GM21825 (cell line): ENCODE results near the gene PREB.
A peak's percentile ranks its signal among the peaks of the same experiment; 100 is the strongest.

ENCODE experiments used
- ATAC-seq: cut with Tn5 transposase; IDR thresholded peaks from one replicate; pipeline ENCODE4 v1.9.1; 2021; ENCODE audit warnings: mild to moderate bottlenecking, moderate library complexity; ENCODE audit not compliant: unreplicated experiment

PREB gene

GRCh38 chr2:27096748-27097297, 37.6 kb downstream of the PREB start:
- no peak for ATAC-seq

- ATAC-seq: no peak
Measured at GRCh38 chr2:27095745-27096651, 38.4 kb downstream of the PREB start.

GRCh38 chr2:27095427-27095744, 39.0 kb downstream of the PREB start:
- no peak for ATAC-seq

GRCh38 chr2:27094353-27094984, 40.0 kb downstream of the PREB start:
- no peak for ATAC-seq

- no peak for ATAC-seq
Measured at GRCh38 chr2:27093430-27094352, 40.7 kb downstream of the PREB start.

- no peak for ATAC-seq
Measured at GRCh38 chr2:27092696-27093429, 41.6 kb downstream of the PREB start.

GRCh38 chr2:27091746-27092695, 42.4 kb downstream of the PREB start:
- no peak for ATAC-seq

GRCh38 chr2:27089111-27089954, 45.1 kb downstream of the PREB start:
- no peak for ATAC-seq

GRCh38 chr2:27088634-27089033, 45.8 kb downstream of the PREB start:
- no peak for ATAC-seq

- ATAC-seq: no peak
Measured at GRCh38 chr2:27087823-27088410, 46.5 kb downstream of the PREB start.

- ATAC-seq: peak; percentile 4
Measured at GRCh38 chr2:27086724-27087593, 47.5 kb downstream of the PREB start, which contains the start of gene KHK. KHK (plus strand) TSS chr2:27086772; CDS start chr2:27087260, 488 bp downstream.

- peak; percentile 67 for ATAC-seq
Measured at GRCh38 chr2:27086090-27086723, 48.2 kb downstream of the PREB start.

- no peak for ATAC-seq
Measured at GRCh38 chr2:27085673-27086089, 48.8 kb downstream of the PREB start.

GRCh38 chr2:27085062-27085672, 49.3 kb downstream of the PREB start:
- no peak for ATAC-seq

GRCh38 chr2:27084297-27085061, 50.0 kb downstream of the PREB start:
- ATAC-seq: no peak
